HEK293T (cell line): ENCODE results near the gene EGFR.
A peak's percentile ranks its signal among the peaks of the same experiment; 100 is the strongest.

Source experiments
- CTCF ChIA-PET: fragments of 350-600 bp; formaldehyde crosslinking; extraction: SDS; loops from one replicate; lab custom pipeline; 2021; ENCODE audit warnings: antibody characterized with exemption, inconsistent platforms; lab: Yijun Ruan, JAX
- POLR2A ChIA-PET: fragments of 350-600 bp; formaldehyde crosslinking; extraction: SDS; loops from one replicate; lab custom pipeline; 2020; ENCODE audit warnings: antibody characterized with exemption, inconsistent platforms; lab: Yijun Ruan, JAX
- DNase-seq: peaks from one replicate; pipeline ENCODE4 v3.0.0; 2012; ENCODE audit warnings: mixed read lengths; ENCODE audit errors: extremely low spot score
- ARNT ChIP-seq: fragments of 450-650 bp; IDR thresholded peaks from 2 replicates; pipeline ENCODE4 v1.6.1; 2017; ENCODE audit warnings: mild to moderate bottlenecking
- BHLHE40 ChIP-seq: fragments of 450-650 bp; IDR thresholded peaks from 2 replicates; pipeline ENCODE4 v1.6.1; 2016; ENCODE audit warnings: mild to moderate bottlenecking, moderate library complexity, borderline replicate concordance
- CTBP1 ChIP-seq: fragments of 450-650 bp; IDR thresholded peaks from 2 replicates; pipeline ENCODE4 v1.6.1; 2016; ENCODE audit warnings: borderline replicate concordance
- ELF4 ChIP-seq: fragments of 450-650 bp; IDR thresholded peaks from 2 replicates; pipeline ENCODE4 v1.6.1; 2017; ENCODE audit warnings: antibody characterized with exemption
- FOXA1 ChIP-seq: fragments of 450-650 bp; IDR thresholded peaks from 2 replicates; pipeline ENCODE4 v1.6.1; 2016; ENCODE audit warnings: mild to moderate bottlenecking
- FOXK2 ChIP-seq: fragments of 450-650 bp; IDR thresholded peaks from 2 replicates; pipeline ENCODE4 v1.6.1; 2016; ENCODE audit warnings: mild to moderate bottlenecking
- FOXM1 ChIP-seq: fragments of 450-650 bp; IDR thresholded peaks from 2 replicates; pipeline ENCODE4 v1.6.1; 2017; ENCODE audit warnings: mild to moderate bottlenecking, borderline replicate concordance
- HDGF ChIP-seq: fragments of 450-650 bp; IDR thresholded peaks from 2 replicates; pipeline ENCODE4 v1.6.1; 2017; ENCODE audit warnings: antibody characterized with exemption, borderline replicate concordance
- L3MBTL2 ChIP-seq: fragments of 450-650 bp; conservative IDR thresholded peaks from 2 replicates; pipeline ENCODE4 v1.6.1; 2016; ENCODE audit warnings: mild to moderate bottlenecking
- LEF1 ChIP-seq: fragments of 450-650 bp; IDR thresholded peaks from 2 replicates; pipeline ENCODE4 v1.6.1; 2017; ENCODE audit warnings: mild to moderate bottlenecking, borderline replicate concordance
- NFRKB ChIP-seq: fragments of 450-650 bp; IDR thresholded peaks from 2 replicates; pipeline ENCODE4 v1.6.1; 2016; ENCODE audit warnings: mild to moderate bottlenecking, moderate library complexity
- SP1 ChIP-seq: fragments of 450-650 bp; IDR thresholded peaks from 2 replicates; pipeline ENCODE4 v1.6.1; 2017
- SUZ12 ChIP-seq: fragments of 450-650 bp; IDR thresholded peaks from 2 replicates; pipeline ENCODE4 v1.6.1; 2016; ENCODE audit warnings: mild to moderate bottlenecking
- TARDBP ChIP-seq: fragments of 450-650 bp; IDR thresholded peaks from 2 replicates; pipeline ENCODE4 v1.6.1; 2016
- ZNF384 ChIP-seq: fragments of 450-650 bp; IDR thresholded peaks from 2 replicates; pipeline ENCODE4 v1.6.1; 2016
- TF ChIP-seq, protein P1 (sequence below): fragments of 450-650 bp; IDR thresholded peaks from 2 replicates; pipeline ENCODE4 v1.6.1; 2016

Gene EGFR

GRCh38 chr7:55144333-55145317 is 125.8 kb downstream of the EGFR start:
- TF ChIP-seq BHLHE40 (no peak), LEF1 (no peak), TARDBP (no peak), NFRKB (no peak), ZNF384 (no peak), FOXA1 (no peak), ARNT (no peak), ELF4 (no peak)
- TF ChIP-seq, protein P1, sequence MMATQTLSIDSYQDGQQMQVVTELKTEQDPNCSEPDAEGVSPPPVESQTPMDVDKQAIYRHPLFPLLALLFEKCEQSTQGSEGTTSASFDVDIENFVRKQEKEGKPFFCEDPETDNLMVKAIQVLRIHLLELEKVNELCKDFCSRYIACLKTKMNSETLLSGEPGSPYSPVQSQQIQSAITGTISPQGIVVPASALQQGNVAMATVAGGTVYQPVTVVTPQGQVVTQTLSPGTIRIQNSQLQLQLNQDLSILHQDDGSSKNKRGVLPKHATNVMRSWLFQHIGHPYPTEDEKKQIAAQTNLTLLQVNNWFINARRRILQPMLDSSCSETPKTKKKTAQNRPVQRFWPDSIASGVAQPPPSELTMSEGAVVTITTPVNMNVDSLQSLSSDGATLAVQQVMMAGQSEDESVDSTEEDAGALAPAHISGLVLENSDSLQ: no peak
- POLR2A ChIA-PET: no interaction called here
- CTCF ChIA-PET: interaction anchor here (1.2 kb wide), 1 partner anchor 12 kb away, joined by 5 read pairs; no protein-coding TSS in a partner anchor
- DNase-seq: peak; percentile 16

DNA sequence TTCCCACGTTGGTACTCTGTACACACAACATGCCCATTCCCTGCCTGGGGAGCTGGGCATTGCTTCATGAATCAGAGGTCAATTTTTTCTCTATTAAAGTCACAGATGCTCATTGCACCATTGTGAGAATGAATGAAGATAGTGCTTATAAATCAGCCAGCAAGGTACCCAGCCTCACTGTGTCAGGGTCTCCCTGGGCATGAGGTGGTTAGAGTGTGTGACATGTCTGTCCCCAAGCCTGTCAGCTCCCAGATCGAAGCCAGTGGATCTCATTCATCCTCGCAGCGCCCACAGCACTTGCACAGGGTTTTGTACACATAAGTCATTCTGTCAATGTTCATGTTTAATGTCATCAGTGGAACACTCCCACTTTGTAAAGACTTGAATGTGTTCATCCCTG is 126.8 kb downstream of the EGFR start:
- DNase-seq: no peak
- TF ChIP-seq TARDBP (no peak), HDGF (no peak), FOXA1 (no peak), L3MBTL2 (no peak), FOXK2 (no peak), CTBP1 (no peak)
- POLR2A ChIA-PET: no interaction called here
- CTCF ChIA-PET: interaction anchor here (0.6 to 1.2 kb wide), 2 partner anchors 13 to 125 kb away, joined by 3 to 5 read pairs; no protein-coding TSS in a partner anchor

DNA sequence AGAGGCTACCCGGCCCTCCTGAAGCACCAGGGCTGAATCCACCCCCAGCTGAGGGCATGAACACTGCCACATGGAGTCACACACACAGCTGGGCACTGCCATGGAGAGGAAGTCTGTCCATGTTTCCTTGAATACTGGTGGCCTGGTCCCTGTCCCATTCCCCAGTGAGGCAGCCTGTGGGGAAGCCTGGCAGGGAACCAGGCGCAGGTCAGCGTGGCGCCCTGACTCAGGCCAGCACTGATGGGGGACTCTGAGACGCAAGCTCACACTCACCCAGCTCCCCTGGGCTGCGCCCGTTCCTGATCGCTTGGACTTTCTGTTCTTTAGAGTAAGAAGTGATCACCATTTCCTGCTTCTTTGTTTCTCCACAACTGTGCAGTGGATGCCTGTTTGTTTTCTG is 128.3 kb downstream of the EGFR start:
- POLR2A ChIA-PET: no interaction called here
- TF ChIP-seq HDGF: no peak
- TF ChIP-seq, protein P1: no peak
- TF ChIP-seq TARDBP: no peak
- TF ChIP-seq ELF4: no peak
- TF ChIP-seq ARNT: no peak
- no peak for TF ChIP-seq FOXA1
- no peak for TF ChIP-seq ZNF384
- TF ChIP-seq NFRKB: no peak
- no peak for TF ChIP-seq LEF1
- TF ChIP-seq SP1: no peak
- TF ChIP-seq FOXM1: no peak
- TF ChIP-seq CTBP1: no peak
- TF ChIP-seq BHLHE40: no peak
- TF ChIP-seq SUZ12: no peak
- CTCF ChIA-PET: no interaction called here
- DNase-seq: no peak

DNA sequence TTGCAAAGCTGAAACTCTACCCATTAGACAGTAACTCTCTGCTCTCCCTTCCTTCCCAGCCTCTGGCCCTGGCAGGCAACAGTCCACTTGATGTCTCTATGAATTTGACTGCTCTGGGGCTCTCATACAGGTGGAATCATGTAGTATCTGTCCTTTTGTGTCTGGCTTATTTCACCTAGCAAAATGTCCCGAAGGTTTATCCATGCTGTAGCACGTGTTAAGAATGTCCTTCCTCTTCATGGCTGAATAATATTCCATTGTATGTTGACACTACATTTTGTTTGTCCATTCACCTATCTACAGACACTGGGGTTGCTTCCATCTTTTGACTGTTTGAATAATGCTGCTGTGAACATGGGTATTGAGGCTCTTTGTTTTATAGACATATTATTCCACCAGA is 128.9 kb downstream of the EGFR start:
- DNase-seq: no peak
- no peak for TF ChIP-seq ZNF384
- TF ChIP-seq ELF4: no peak
- no peak for TF ChIP-seq HDGF
- no peak for TF ChIP-seq SP1
- TF ChIP-seq, protein P1: no peak
- TF ChIP-seq FOXM1: no peak
- no peak for TF ChIP-seq CTBP1
- TF ChIP-seq FOXA1: no peak
- no peak for TF ChIP-seq ARNT
- TF ChIP-seq FOXK2: no peak
- no peak for TF ChIP-seq BHLHE40
- no peak for TF ChIP-seq TARDBP
- no peak for TF ChIP-seq L3MBTL2
- no peak for TF ChIP-seq SUZ12
- TF ChIP-seq NFRKB: no peak
- no peak for TF ChIP-seq LEF1
- ChIA-PET POLR2A (no interaction called here), CTCF (no interaction called here)

- CTCF ChIA-PET: no interaction called here
- TF ChIP-seq FOXK2 (no peak), FOXA1 (no peak), HDGF (no peak), FOXM1 (no peak), LEF1 (no peak), NFRKB (no peak), ARNT (no peak), L3MBTL2 (no peak), SP1 (no peak), SUZ12 (no peak), ZNF384 (no peak), CTBP1 (no peak), ELF4 (no peak), TARDBP (no peak), BHLHE40 (no peak)
- TF ChIP-seq, protein P1: no peak
- DNase-seq: no peak
- POLR2A ChIA-PET: no interaction called here
Measured at GRCh38 chr7:55148571-55148970, 129.8 kb downstream of the EGFR start.
